Measurements from ENCODE around the gene SNX21. TPM values are rescaled to one million over a fixed set of nuclear protein-coding genes. Genes with fewer than 3 reads are reported as not detected.

Gene SNX21
- total RNA-seq, 1 experiment from 2014 or later = 11.9 TPM

DNA sequence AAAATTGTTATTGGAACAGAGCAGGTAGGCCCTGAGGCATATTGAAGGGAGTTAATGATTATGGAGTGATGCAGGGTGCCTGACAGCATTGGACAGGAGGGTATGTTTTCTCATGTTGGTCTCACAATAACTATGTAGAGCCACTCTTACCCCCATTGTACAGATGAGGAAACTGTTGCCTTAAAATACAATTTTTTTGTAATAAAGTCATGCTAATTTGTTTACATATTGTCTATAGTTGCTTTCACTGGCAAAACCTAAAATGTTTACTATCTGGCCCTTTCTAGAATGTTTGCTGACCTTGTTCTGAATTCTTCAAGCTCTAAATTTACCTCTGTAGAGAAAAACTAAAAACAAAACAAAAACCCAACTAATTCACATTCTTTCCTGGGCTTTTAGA is 17.9 kb downstream of the SNX21 start:
- intact Hi-C loops (cut with micrococcal nuclease) = no loop called here

More for the DNA sequence above, 17.9 kb downstream of the SNX21 start:
- Histone ChIP-seq H3K9me3 (ENCODE audit: control insufficient read depth in 1 of 2, insufficient read depth in 1 of 2, low read depth in 1 of 2, low read length in 2 of 2) (no peaks in the 10 kb centered on the region), H3K27ac (ENCODE audit: low read depth, low read length) (no peak overlapping the region), H3K27me3 (ENCODE audit: insufficient read depth, low read length) (no peaks in the 10 kb centered on the region), H3K36me3 (ENCODE audit: control insufficient read depth in 1 of 2, insufficient read depth in 2 of 2, low read length in 2 of 2) (peaks cover 0 to 2% of the 10 kb centered on the region in 2 experiments; a peak in 1 of 4 replicates), H2AFZ (ENCODE audit: low read depth, low read length, poor library complexity, severe bottlenecking) (no peak overlapping the region), H3K79me2 (ENCODE audit: insufficient read depth, low read length) (0 out of 2 replicates have a peak, but pooled peaks cover 7% of the 10 kb centered on the region), H3K9ac (ENCODE audit: low read length) (no peak overlapping the region), H3K9me2 (ENCODE audit: insufficient read depth) (no peaks in the 10 kb centered on the region), H4K20me1 (ENCODE audit: insufficient read depth) (no peaks in the 10 kb centered on the region), H3K4me2 (ENCODE audit: low read length) (no peak overlapping the region), H3K4me3 (replicated peaks in 1 of 2; ENCODE audit: low read depth in 1 of 2, low read length in 2 of 2) (no peak overlapping the region), H3K4me1 (ENCODE audit: control insufficient read depth in 1 of 2, insufficient read depth in 2 of 2, low read length in 2 of 2) (peaks cover 0 to 6% of the 10 kb centered on the region in 2 experiments; a peak in 3 of 4 replicates)
- BruUV-seq (replicated peaks) = no TSS peak
- ATAC-seq = no peak
- TF ChIP-seq, protein P1, sequence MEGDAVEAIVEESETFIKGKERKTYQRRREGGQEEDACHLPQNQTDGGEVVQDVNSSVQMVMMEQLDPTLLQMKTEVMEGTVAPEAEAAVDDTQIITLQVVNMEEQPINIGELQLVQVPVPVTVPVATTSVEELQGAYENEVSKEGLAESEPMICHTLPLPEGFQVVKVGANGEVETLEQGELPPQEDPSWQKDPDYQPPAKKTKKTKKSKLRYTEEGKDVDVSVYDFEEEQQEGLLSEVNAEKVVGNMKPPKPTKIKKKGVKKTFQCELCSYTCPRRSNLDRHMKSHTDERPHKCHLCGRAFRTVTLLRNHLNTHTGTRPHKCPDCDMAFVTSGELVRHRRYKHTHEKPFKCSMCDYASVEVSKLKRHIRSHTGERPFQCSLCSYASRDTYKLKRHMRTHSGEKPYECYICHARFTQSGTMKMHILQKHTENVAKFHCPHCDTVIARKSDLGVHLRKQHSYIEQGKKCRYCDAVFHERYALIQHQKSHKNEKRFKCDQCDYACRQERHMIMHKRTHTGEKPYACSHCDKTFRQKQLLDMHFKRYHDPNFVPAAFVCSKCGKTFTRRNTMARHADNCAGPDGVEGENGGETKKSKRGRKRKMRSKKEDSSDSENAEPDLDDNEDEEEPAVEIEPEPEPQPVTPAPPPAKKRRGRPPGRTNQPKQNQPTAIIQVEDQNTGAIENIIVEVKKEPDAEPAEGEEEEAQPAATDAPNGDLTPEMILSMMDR (IDR thresholded peaks at IDR 0.05 in 2 of 3, conservative IDR thresholded peaks at IDR 0.05 in 1 of 3; ENCODE audit: borderline replicate concordance in 1 of 3, insufficient read depth in 1 of 3, low read depth in 2 of 3, low read length in 2 of 3) = no peak
- no peak for TF ChIP-seq ZFX (IDR thresholded peaks at IDR 0.05)
- TF ChIP-seq, protein P2, sequence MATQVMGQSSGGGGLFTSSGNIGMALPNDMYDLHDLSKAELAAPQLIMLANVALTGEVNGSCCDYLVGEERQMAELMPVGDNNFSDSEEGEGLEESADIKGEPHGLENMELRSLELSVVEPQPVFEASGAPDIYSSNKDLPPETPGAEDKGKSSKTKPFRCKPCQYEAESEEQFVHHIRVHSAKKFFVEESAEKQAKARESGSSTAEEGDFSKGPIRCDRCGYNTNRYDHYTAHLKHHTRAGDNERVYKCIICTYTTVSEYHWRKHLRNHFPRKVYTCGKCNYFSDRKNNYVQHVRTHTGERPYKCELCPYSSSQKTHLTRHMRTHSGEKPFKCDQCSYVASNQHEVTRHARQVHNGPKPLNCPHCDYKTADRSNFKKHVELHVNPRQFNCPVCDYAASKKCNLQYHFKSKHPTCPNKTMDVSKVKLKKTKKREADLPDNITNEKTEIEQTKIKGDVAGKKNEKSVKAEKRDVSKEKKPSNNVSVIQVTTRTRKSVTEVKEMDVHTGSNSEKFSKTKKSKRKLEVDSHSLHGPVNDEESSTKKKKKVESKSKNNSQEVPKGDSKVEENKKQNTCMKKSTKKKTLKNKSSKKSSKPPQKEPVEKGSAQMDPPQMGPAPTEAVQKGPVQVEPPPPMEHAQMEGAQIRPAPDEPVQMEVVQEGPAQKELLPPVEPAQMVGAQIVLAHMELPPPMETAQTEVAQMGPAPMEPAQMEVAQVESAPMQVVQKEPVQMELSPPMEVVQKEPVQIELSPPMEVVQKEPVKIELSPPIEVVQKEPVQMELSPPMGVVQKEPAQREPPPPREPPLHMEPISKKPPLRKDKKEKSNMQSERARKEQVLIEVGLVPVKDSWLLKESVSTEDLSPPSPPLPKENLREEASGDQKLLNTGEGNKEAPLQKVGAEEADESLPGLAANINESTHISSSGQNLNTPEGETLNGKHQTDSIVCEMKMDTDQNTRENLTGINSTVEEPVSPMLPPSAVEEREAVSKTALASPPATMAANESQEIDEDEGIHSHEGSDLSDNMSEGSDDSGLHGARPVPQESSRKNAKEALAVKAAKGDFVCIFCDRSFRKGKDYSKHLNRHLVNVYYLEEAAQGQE (IDR thresholded peaks at IDR 0.05; ENCODE audit: low read depth) = no peak
- no peak for TF ChIP-seq YY1 (IDR thresholded peaks at IDR 0.05; ENCODE audit: extremely low read depth, insufficient replicate concordance, low read depth, low read length)
- no peak for TF ChIP-seq SRF (IDR thresholded peaks at IDR 0.05; ENCODE audit: low read depth)
- TF ChIP-seq, protein P3, sequence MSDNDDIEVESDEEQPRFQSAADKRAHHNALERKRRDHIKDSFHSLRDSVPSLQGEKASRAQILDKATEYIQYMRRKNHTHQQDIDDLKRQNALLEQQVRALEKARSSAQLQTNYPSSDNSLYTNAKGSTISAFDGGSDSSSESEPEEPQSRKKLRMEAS (IDR thresholded peaks at IDR 0.05) = no peak
- no peak for TF ChIP-seq POLR2A (IDR thresholded peaks at IDR 0.05; ENCODE audit: borderline replicate concordance, extremely low read depth, insufficient read depth, insufficient read length)
- no peak for TF ChIP-seq ZNF274 (IDR thresholded peaks at IDR 0.05; ENCODE audit: low read depth, low read length)
- TF ChIP-seq SP1 (IDR thresholded peaks at IDR 0.05; ENCODE audit: low read depth) = no peak
- no peak for TF ChIP-seq EZH2phosphoT487 (IDR thresholded peaks at IDR 0.05; ENCODE audit: borderline replicate concordance)
- no peak for TF ChIP-seq ELF1 (IDR thresholded peaks at IDR 0.05; ENCODE audit: borderline replicate concordance, low read depth)
- no peak for TF ChIP-seq CEBPB (IDR thresholded peaks at IDR 0.05; ENCODE audit: low read depth)
- no peak for TF ChIP-seq RAD21 (IDR thresholded peaks at IDR 0.05; ENCODE audit: low read depth)
- no peak for TF ChIP-seq TCF7L2 (IDR thresholded peaks at IDR 0.05; ENCODE audit: borderline replicate concordance, extremely low read depth, insufficient read depth, insufficient read length)
- TF ChIP-seq EZH2 (IDR thresholded peaks at IDR 0.05) = no peak
- POLR2A ChIA-PET = interaction anchor here (0.7 kb wide), 1 partner anchor 17 kb away, joined by 4 read pairs; no protein-coding TSS in a partner anchor
- DNase-seq (ENCODE audit: low read depth, low spot score) = no peak
- RAD21 ChIA-PET (ENCODE audit: low non-redundant PET in 1 of 2, low total read pairs in 2 of 2, uncharacterized antibody in 2 of 2, unreplicated experiment in 2 of 2) = no interaction called here
- CTCF ChIA-PET = no interaction called here
